NCI-H2227 (cell line): ENCODE measurements around the gene ARPC5.
A peak's percentile ranks its signal among the peaks of the same experiment; 100 is the strongest.
"Not testable (repeated sequence)": the region's sequence is repeated elsewhere in the genome, so short reads cannot be mapped to it uniquely, and the experiment has no call there.

Experiments
- DNase-seq: peaks from one replicate; lab custom pipeline; 2025; ENCODE audit not compliant: unreplicated experiment; lab: John Stamatoyannopoulos, UW

ARPC5 gene

DNA sequence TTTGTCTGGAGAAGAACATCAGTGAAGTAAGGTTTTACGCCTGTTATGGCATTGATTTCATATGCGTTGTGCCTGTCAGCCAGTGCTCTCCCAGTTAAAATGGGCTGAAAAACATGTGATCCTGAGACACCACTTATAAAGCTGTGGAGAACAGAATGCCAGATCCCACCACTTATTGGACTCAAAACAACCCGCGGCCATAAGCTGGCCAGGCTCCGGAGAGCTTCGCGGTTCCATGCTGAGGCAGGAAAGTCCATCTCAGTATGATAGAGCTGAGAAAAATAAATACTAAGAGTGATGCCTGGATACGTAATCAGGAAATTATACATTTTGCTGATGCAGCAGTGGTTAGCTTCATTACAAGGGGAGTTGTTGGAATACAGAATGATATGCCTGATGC lies 12.5 kb upstream of the ARPC5 start:
- DNase-seq = peak; percentile 21

DNA sequence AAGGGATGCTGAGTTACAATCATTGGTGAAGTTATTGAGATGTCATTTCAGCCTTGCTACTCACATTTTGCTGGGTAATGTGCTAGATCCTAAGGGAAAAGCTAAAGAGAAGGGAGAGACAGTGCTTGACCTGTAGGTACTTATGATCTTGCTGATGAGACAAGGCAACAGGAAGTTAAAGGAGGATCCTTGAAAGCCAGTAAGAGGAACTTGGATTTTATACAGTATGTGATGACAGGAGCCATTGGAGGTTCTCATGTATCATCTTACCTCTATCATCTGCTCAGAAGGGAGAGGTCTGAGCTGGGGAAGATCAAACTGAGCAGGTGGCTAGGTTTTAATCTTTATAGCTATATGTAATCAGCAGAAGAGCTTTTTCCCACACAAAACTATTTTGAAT lies 11.2 kb upstream of the ARPC5 start:
- DNase-seq = no peak

DNA sequence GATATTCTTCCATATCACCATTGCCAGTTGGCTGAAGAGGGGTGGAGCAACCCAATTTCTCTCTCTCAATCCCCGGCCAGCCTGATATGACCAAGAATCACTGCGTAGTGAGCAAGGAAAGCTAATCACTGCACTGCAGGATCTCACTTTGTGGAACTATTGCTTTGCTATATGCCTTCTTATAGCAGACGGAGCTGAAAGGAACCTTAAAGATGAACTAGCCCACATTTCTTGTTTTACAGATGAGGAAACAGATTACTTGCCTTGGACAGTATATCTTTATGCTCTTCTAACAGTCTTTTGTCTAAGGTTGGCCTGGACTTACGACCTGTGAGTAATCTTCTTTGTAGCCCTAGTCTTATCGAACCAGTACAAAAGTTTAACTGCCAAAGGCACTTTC lies 9.9 kb upstream of the ARPC5 start:
- no peak for DNase-seq

- no peak for DNase-seq
These were observed 6.6 kb upstream of the ARPC5 start for GRCh38 chr1:183642166-183642565.

DNA sequence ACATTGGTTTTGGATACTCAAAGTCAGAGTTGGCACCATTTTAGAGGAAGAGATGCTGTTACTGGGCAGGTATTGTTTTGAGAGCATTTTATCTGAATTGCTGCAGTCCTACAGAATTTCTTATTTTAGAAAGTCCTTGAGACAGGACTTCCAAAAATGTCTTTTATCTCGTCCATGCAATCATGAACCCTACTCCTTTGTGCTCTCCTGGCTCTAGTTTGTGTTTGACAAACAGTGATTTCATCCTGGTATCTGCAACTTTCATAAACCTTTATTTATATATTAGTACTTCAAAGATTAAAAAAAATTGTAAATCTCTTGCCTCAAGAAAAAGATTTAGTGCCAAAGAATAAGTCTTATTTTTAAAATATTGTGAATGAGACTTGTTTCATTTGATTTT lies 4.6 kb upstream of the ARPC5 start:
- no peak for DNase-seq

DNA sequence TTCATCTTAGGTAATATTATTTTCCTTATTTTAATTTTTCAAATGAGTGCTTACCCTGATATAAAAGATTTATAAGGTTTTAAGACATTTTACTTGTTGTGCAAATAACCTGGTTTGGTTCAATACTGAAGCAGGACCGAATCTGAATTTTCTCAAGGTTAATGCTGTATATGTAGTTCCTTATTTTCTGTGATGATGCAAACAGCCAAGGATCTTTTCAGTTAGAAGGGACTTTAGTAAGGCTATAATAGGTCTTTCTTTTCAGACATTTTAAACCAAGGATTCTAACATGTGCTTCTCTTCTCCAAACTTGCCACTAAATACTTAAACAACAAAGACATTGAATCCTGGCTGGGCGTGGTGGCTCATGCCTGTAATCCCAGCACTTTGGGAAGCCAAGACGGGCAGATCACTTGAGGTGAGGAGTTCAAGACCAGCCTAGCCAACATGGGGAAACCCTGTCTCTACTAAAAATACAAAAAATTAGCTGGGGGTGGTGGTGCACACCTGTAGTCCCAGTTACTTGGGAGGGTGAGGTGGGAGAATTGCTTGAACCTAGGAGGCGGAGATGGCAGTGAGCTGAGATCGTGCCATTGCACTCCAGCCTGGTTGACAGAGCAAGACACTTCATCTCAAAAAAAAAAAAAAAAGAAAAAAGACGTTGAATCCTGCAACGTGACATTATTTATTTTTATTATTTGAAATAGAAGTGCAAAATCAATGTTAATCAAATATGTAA lies 3.2 kb upstream of the ARPC5 start:
- DNase-seq = no peak

- DNase-seq = no peak
These were observed 1.2 kb upstream of the ARPC5 start for GRCh38 chr1:183636783-183637182.

- no peak for DNase-seq
These were observed 725 bp upstream of the ARPC5 start for GRCh38 chr1:183636334-183636682.

DNA sequence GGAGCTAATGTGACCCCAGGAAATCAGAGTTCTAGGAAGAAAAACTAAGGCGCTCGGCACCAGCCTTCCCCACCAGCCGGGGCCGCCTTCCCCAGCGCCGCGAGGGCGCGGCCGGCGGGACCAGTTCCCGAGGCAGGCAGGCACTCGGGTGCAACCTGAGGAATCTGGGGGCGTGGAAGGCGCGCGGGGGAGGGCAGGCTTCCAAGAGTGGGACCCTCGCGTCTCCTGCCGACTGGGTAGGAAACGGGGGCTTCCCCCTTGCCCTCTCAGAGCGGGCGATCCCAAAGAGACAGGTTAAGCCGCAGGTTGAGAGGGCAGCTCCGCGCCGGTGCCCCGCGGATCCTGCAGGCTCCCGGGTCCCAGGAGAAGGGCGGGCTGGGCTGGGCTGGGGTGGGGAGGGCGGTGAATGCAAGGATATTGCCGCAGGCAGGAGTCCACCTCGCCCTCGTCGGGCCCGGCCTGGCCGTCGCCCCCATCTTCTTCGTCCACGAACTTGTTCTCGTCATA lies 431 bp downstream of the ARPC5 start:
- peak; percentile 58 for DNase-seq

DNA sequence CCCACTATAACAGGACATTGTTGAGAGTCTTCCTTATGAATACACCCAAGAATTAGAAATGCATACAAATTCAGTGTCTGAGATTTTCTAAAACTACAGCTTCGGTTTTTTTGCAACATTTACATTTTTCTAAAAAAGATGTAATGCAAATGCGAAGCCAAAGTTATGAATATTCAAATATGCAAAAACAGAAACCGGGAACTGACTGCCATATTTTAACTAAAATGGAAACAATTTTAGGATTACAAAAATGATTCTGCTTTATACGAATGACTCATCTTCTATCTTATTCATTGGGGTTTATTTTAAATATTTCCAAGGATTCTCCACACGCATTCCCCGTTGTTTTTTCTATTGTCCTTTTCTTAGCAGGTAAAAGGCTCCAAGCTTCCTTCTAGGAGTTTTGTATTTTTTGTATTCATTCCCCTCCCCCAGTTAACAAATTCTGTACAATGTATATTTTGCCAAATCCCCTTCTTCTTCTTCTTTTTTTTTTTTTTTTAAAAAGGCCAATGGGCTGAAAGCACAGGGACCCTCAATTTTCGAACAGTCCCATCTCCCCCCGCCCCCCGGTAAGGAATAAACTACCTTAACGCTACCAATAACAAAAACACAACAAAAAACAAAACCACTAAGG lies 1.0 kb downstream of the ARPC5 start:
- DNase-seq = no peak

GRCh38 chr1:183633676-183634343 lies 1.8 kb downstream of the ARPC5 start:
- peak; percentile 61 for DNase-seq

DNA sequence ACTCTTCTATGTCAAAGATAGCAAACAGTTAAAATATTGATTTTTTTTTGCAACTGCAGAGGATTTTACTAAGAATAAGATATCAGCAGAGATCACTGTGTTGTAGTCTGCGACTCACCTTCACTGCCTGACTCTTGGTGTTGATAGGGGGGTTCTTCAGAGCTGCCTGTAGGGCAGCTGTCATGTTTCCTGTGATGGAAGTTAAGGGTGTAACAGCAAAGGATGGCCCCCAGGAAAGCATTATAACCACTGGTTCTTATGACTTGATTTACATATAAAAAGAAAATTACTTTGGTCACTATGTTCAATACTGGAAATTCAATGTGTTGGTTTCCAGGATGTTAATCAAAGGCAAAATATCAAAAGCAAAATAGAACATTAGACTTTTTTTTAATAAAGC lies 2.6 kb downstream of the ARPC5 start:
- DNase-seq = no peak

DNA sequence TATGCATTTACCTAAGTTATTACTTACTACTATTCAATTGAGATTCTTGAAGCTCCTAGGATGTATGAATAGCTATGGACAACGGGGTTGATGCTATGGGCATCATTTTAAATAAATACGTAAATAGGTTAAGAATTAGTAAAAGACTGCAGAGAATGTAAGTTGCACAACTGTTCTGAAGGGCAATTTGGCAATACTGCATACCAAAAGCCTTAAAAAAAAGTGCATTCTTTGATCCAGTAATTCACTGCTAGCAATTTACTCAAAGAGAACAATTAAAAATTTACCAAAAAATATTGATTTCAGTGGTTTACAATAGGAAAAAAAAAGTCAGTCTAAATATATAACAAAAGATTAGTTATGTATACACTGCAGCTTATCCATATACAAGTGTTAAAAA lies 3.5 kb downstream of the ARPC5 start:
- DNase-seq = no peak

DNA sequence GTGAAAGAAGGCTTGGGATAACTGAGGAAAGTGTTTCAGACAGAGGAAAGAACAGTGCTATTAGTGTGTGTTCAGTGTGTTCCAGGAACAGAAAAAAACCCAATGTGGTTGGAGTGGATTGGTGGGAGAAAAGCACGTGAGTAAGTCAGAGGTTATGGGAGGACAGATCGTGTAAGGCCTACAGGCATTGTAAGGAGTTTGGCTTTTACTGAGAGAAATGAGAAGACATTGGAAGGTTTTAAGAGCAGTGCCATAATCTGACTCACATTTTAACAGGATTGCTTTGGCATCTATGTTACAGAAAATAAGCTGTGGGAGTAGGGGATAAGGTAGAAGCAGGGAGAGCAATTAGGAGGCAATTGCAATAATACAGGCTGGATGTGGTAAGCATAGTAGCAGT lies 4.8 kb downstream of the ARPC5 start:
- DNase-seq = peak; percentile 24

- no peak for DNase-seq
These were observed 7.0 kb downstream of the ARPC5 start for GRCh38 chr1:183628537-183628936.

GRCh38 chr1:183626236-183626635 lies 9.3 kb downstream of the ARPC5 start:
- DNase-seq = peak; percentile 31

- peak; percentile 63 for DNase-seq
These were observed 12.4 kb downstream of the ARPC5 start for GRCh38 chr1:183622884-183623785.

DNA sequence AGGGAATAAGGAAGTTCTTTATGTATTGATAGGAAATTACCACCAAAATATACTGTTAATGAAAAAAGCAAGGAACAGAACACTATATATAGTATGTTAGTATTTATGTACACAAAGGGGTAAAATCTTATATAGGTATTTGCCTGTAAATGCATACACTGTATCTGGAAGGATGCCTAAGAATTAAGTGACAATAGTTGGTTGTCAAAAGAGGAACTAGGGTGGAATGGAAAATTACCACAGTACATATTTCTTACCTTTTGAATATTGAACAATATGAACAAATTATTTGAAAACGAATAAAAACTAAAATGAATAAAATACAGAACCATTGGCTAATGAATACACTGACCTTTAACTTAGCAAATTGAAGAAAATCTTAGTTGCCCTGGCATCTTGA lies 13.6 kb downstream of the ARPC5 start:
- DNase-seq = no peak

- no peak for DNase-seq
These were observed 15.3 kb downstream of the ARPC5 start for GRCh38 chr1:183620311-183620710.

- no peak for DNase-seq
These were observed 15.8 kb downstream of the ARPC5 start for GRCh38 chr1:183619781-183620180.

GRCh38 chr1:183618202-183618601 lies 17.4 kb downstream of the ARPC5 start:
- DNase-seq = not testable (repeated sequence)
